HEK293 (cell line): ENCODE measurements around the gene TMEM130.
A peak's percentile ranks its signal among the peaks of the same experiment; 100 is the strongest.

ENCODE experiments used
- ATF2 ChIP-seq: fragments of 450-650 bp; formaldehyde crosslinking; IDR thresholded peaks from 2 replicates; pipeline ENCODE4 v1.5.1; 2016; ENCODE audit warnings: missing biosample characterization, missing genetic modification characterization, low read depth
- ELK4 ChIP-seq: IDR thresholded peaks from 2 replicates; pipeline ENCODE4 v1.6.1; 2011; ENCODE audit warnings: mild to moderate bottlenecking, low read depth, low read length, borderline replicate concordance
- GFI1B ChIP-seq: fragments of 450-650 bp; formaldehyde crosslinking; IDR thresholded peaks from 2 replicates; pipeline ENCODE4 v1.5.1; 2016; ENCODE audit warnings: missing biosample characterization, missing genetic modification characterization
- GLIS2 ChIP-seq: fragments of 450-650 bp; formaldehyde crosslinking; IDR thresholded peaks from 2 replicates; pipeline ENCODE4 v1.5.1; 2016; ENCODE audit warnings: missing biosample characterization, missing genetic modification characterization
- MZF1 ChIP-seq: fragments of 450-650 bp; formaldehyde crosslinking; IDR thresholded peaks from 2 replicates; pipeline ENCODE4 v1.5.1; 2017; ENCODE audit warnings: missing biosample characterization, missing genetic modification characterization, borderline replicate concordance
- OSR2 ChIP-seq: fragments of 450-650 bp; formaldehyde crosslinking; IDR thresholded peaks from 2 replicates; pipeline ENCODE4 v1.5.1; 2016; ENCODE audit warnings: missing biosample characterization, missing genetic modification characterization
- PRDM10 ChIP-seq: fragments of 450-650 bp; formaldehyde crosslinking; IDR thresholded peaks from 2 replicates; pipeline ENCODE4 v1.5.1; 2016; ENCODE audit warnings: missing biosample characterization, missing genetic modification characterization
- SP2 ChIP-seq: fragments of 450-650 bp; formaldehyde crosslinking; IDR thresholded peaks from 2 replicates; pipeline ENCODE4 v1.5.1; 2016; ENCODE audit warnings: missing biosample characterization, missing genetic modification characterization
- TCF7L2 ChIP-seq: IDR thresholded peaks from 2 replicates; pipeline ENCODE4 v1.6.1; 2011; ENCODE audit warnings: low read depth, mild to moderate bottlenecking, inconsistent platforms, low read length, moderate library complexity, borderline replicate concordance
- ZBTB17 ChIP-seq: fragments of 450-650 bp; formaldehyde crosslinking; IDR thresholded peaks from 2 replicates; pipeline ENCODE4 v1.5.1; 2016; ENCODE audit warnings: missing biosample characterization, missing genetic modification characterization
- ZBTB21 ChIP-seq: fragments of 450-650 bp; formaldehyde crosslinking; IDR thresholded peaks from 2 replicates; pipeline ENCODE4 v1.5.1; 2017; ENCODE audit warnings: missing biosample characterization, missing genetic modification characterization
- ZBTB8A ChIP-seq: fragments of 450-650 bp; formaldehyde crosslinking; IDR thresholded peaks from 2 replicates; pipeline ENCODE4 v1.5.1; 2016; ENCODE audit warnings: missing biosample characterization, missing genetic modification characterization
- ZNF112 ChIP-seq: fragments of 450-650 bp; formaldehyde crosslinking; IDR thresholded peaks from 2 replicates; pipeline ENCODE4 v1.5.0; 2017; ENCODE audit warnings: missing biosample characterization, missing genetic modification characterization
- ZNF18 ChIP-seq: fragments of 450-650 bp; formaldehyde crosslinking; IDR thresholded peaks from 2 replicates; pipeline ENCODE4 v1.5.1; 2016; ENCODE audit warnings: missing biosample characterization, missing genetic modification characterization
- ZNF19 ChIP-seq: fragments of 450-650 bp; formaldehyde crosslinking; IDR thresholded peaks from 2 replicates; pipeline ENCODE4; 2016; ENCODE audit warnings: missing biosample characterization, missing genetic modification characterization, low read depth
- ZNF221 ChIP-seq: fragments of 450-650 bp; formaldehyde crosslinking; IDR thresholded peaks from 2 replicates; pipeline ENCODE4 v1.5.1; 2017; ENCODE audit warnings: missing biosample characterization, missing genetic modification characterization, borderline replicate concordance
- ZNF24 ChIP-seq: fragments of 450-650 bp; formaldehyde crosslinking; IDR thresholded peaks from 2 replicates; pipeline ENCODE4 v1.5.1; 2016; ENCODE audit warnings: missing biosample characterization, missing genetic modification characterization
- ZNF366 ChIP-seq: fragments of 450-650 bp; formaldehyde crosslinking; conservative IDR thresholded peaks from 2 replicates; pipeline ENCODE4 v1.5.1; 2016; ENCODE audit warnings: missing biosample characterization, missing genetic modification characterization
- ZNF398 ChIP-seq: fragments of 450-650 bp; formaldehyde crosslinking; IDR thresholded peaks from 2 replicates; pipeline ENCODE4 v1.5.1; 2017; ENCODE audit warnings: missing biosample characterization, missing genetic modification characterization
- ZNF404 ChIP-seq: fragments of 450-650 bp; formaldehyde crosslinking; IDR thresholded peaks from 2 replicates; pipeline ENCODE4 v1.5.1; 2017; ENCODE audit warnings: missing biosample characterization, missing genetic modification characterization
- ZNF488 ChIP-seq: fragments of 450-650 bp; formaldehyde crosslinking; IDR thresholded peaks from 2 replicates; pipeline ENCODE4 v1.5.1; 2016; ENCODE audit warnings: missing biosample characterization, missing genetic modification characterization
- ZNF501 ChIP-seq: fragments of 450-650 bp; formaldehyde crosslinking; IDR thresholded peaks from 2 replicates; pipeline ENCODE4 v1.5.1; 2016; ENCODE audit warnings: missing biosample characterization, missing genetic modification characterization
- ZNF561 ChIP-seq: fragments of 450-650 bp; IDR thresholded peaks from 2 replicates; pipeline ENCODE4 v1.5.1; 2018; ENCODE audit warnings: missing biosample characterization, missing genetic modification characterization, borderline replicate concordance
- ZNF571 ChIP-seq: fragments of 450-650 bp; formaldehyde crosslinking; IDR thresholded peaks from 2 replicates; pipeline ENCODE4 v1.5.0; 2017; ENCODE audit warnings: missing biosample characterization, missing genetic modification characterization
- ZNF654 ChIP-seq: fragments of 450-650 bp; formaldehyde crosslinking; IDR thresholded peaks from 2 replicates; pipeline ENCODE4 v1.5.1; 2016; ENCODE audit warnings: low read depth, missing biosample characterization, missing genetic modification characterization
- ZNF777 ChIP-seq: fragments of 450-650 bp; formaldehyde crosslinking; IDR thresholded peaks from 2 replicates; pipeline ENCODE4 v1.5.1; 2017; ENCODE audit warnings: missing biosample characterization, missing genetic modification characterization, borderline replicate concordance
- ZNF792 ChIP-seq: fragments of 450-650 bp; formaldehyde crosslinking; IDR thresholded peaks from 2 replicates; pipeline ENCODE4 v1.5.1; 2016; ENCODE audit warnings: missing biosample characterization, missing genetic modification characterization
- ZNF843 ChIP-seq: fragments of 450-650 bp; formaldehyde crosslinking; IDR thresholded peaks from 2 replicates; pipeline ENCODE4 v1.5.1; 2016; ENCODE audit warnings: missing biosample characterization, missing genetic modification characterization
- ZSCAN30 ChIP-seq: fragments of 450-650 bp; IDR thresholded peaks from 2 replicates; pipeline ENCODE4 v1.5.1; 2018; ENCODE audit warnings: missing biosample characterization, mild to moderate bottlenecking, missing genetic modification characterization, moderate library complexity

The TMEM130 gene

GRCh38 chr7:98836811-98837629 lies 32.8 kb downstream of the TMEM130 start (continued):
- TF ChIP-seq ZNF843 (tag by site-specific recombination) = peak; percentile 92; the same call in 1 of the 2 replicates
- TF ChIP-seq ZNF777 (tag by site-specific recombination) = no peak
- TF ChIP-seq GFI1B = peak; percentile 71
- 0 out of 2 replicates have a peak, but pooled peaks have one; percentile 45 for TF ChIP-seq ZNF501 (tag by site-specific recombination)
- TF ChIP-seq ZSCAN30 (tag by site-specific recombination) = peak; percentile 69; the same call in 1 of the 2 replicates
- peak; percentile 89 for TF ChIP-seq ZBTB8A (tag by site-specific recombination)
- 0 out of 2 replicates have a peak, but pooled peaks have one; percentile 38 for TF ChIP-seq GLIS2 (tag by site-specific recombination)
- no peak for TF ChIP-seq SP2 (tag by site-specific recombination)
- no peak for TF ChIP-seq ZNF571 (tag by site-specific recombination)
- peak; percentile 61 for TF ChIP-seq ZBTB17 (tag by site-specific recombination)
- TF ChIP-seq ZNF398 = peak; percentile 82
- peak; percentile 81; the same call in 1 of the 2 replicates for TF ChIP-seq TCF7L2
- no peak for TF ChIP-seq ZNF221 (tag by site-specific recombination)
- TF ChIP-seq ZNF24 = peak; percentile 67; the same call in 1 of the 2 replicates
- peak; percentile 86 for TF ChIP-seq ZNF561 (tag by site-specific recombination)
- no peak for TF ChIP-seq ELK4
- no peak for TF ChIP-seq ZNF112 (tag by site-specific recombination)
- TF ChIP-seq ATF2 = no peak
- no peak for TF ChIP-seq ZNF792
- 0 out of 2 replicates have a peak, but pooled peaks have one; percentile 72 for TF ChIP-seq ZNF488 (tag by site-specific recombination)
- peak; percentile 79 for TF ChIP-seq ZNF366 (tag by site-specific recombination)
- TF ChIP-seq PRDM10 = peak; percentile 87
- peak; percentile 96 for TF ChIP-seq OSR2 (tag by site-specific recombination)
- no peak for TF ChIP-seq ZNF404
- 0 out of 2 replicates have a peak, but pooled peaks have one; percentile 22 for TF ChIP-seq ZNF19 (tag by site-specific recombination)
- peak; percentile 70 for TF ChIP-seq MZF1 (tag by site-specific recombination)
- peak; percentile 81 for TF ChIP-seq ZNF654 (tag by site-specific recombination)
- peak; percentile 17; the same call in 1 of the 2 replicates for TF ChIP-seq ZNF18 (tag by site-specific recombination)
- peak; percentile 48; the same call in 1 of the 2 replicates for TF ChIP-seq ZBTB21 (tag by site-specific recombination)
